Tibial artery (tissue), 4 donors: ENCODE data around the gene PAK1IP1.

ENCODE experiments used
- DNase-seq, 2 donors: peaks; one replicate each; pipeline ENCODE4 v3.0.0-alpha.2; 2019
- H3K27ac ChIP-seq, 2 donors: fragments of 200-600 bp; sonication (generic) in 1 of 2; 1 replicate in 1 of 2; 2 replicates in 1 of 2; pipeline ENCODE4 v1.5.1; 2018 to 2019; ENCODE audit warnings: mild to moderate bottlenecking in 1 of 2
- H3K27me3 ChIP-seq, 2 donors: fragments of 200-600 bp; sonication (generic) in 1 of 2; one replicate each; pipeline versions ENCODE4 v1.5.1 to v1.6.0; 2016 to 2019
- H3K36me3 ChIP-seq, 3 donors: fragments of 200-600 bp; sonication (generic) in 2 of 3; one replicate each; pipeline ENCODE4 v1.5.1; 2016 to 2019; ENCODE audit warnings: mild to moderate bottlenecking in 2 of 3
- H3K4me1 ChIP-seq, 4 donors: fragments of 200-600 bp; sonication (generic) in 2 of 4; 1 replicate in 3 of 4; 2 replicates in 1 of 4; pipeline ENCODE4 v1.5.1; 2016 to 2019
- H3K4me3 ChIP-seq, 2 donors: fragments of 200-600 bp; sonication (generic) in 1 of 2; 1 replicate in 1 of 2; 2 replicates in 1 of 2; pipeline ENCODE4 v1.5.1; 2018 to 2019; ENCODE audit warnings: mild to moderate bottlenecking in 2 of 2
- H3K9me3 ChIP-seq, 3 donors: fragments of 200-600 bp; sonication (generic) in 1 of 3; one replicate each; pipeline ENCODE4 v1.5.1; 2016 to 2019
- CTCF ChIP-seq, 2 experiments: fragments of 200-600 bp in 1 of 2; fragments of 450-650 bp in 1 of 2; IDR thresholded peaks; one replicate each; pipeline ENCODE4 v1.5.1; 2017 to 2019; ENCODE audit warnings: antibody characterized with exemption in 2 of 2, mild to moderate bottlenecking in 1 of 2, moderate library complexity in 1 of 2
- intact Hi-C: fragments of 100-400 bp; cut with DNase I; formaldehyde crosslinking; loops from one replicate; pipeline ENCODE4 v1.15.0; 2023; ENCODE audit warnings: low total_unique reads

The PAK1IP1 gene

DNA sequence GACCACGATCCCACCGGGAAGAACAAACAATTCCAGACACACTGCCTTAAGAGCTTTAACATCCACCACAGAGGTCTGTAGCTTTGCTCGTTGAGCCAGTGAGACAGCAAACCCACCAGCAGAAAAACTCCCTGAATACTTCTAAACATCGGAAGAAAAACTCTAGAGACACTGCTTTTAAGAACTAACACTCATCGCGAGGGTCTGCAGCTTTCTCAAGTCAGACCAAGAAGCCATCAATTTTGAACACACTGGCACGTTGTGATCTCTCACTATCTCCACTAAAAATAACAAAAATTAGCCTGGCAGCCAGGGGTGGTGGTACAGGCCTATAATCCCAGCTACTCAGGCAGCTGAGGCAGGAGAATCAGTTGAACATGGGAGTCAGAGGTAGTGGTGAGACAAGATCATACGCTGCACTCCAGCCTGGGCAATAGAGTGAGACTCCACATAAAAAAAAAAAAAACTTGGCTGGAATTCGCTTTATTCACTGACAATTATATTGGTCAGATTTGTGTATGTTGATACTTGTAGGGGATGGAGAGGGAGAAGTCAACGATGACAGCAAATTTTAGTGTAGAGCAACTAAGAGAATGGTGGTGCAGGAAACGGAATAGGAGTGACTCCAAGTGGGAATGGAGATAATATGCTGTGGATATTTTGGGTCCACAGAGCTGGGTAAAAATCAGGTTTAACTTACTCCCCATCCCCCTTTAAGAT is 27.2 kb downstream of the PAK1IP1 start:
- no peaks in the 10 kb centered on the region for H3K27me3 ChIP-seq
- DNase-seq = no peak
- H3K4me3 ChIP-seq = peak overlapping the region; percentile 71 to 73
- H3K4me1 ChIP-seq = peaks cover 7 to 47% (median 27%) of the 10 kb centered on the region in 4 donors
- TF ChIP-seq CTCF (IDR thresholded peaks at IDR 0.05) = no peak
- intact Hi-C loops = loop anchor here (1.0 to 2.0 kb wide), 2 partner anchors 25 to 27 kb away; partner anchors contain the start of genes C6orf52, PAK1IP1 and TMEM14B
- H3K27ac ChIP-seq = peak overlapping the region; percentile 78 to 92
- peaks cover 0 to 18% (median 6%) of the 10 kb centered on the region in 3 donors for H3K36me3 ChIP-seq
- no peaks in the 10 kb centered on the region for H3K9me3 ChIP-seq

GRCh38 chr6:10722570-10722819 is 27.7 kb downstream of the PAK1IP1 start:
- no peaks in the 10 kb centered on the region for H3K9me3 ChIP-seq
- intact Hi-C loops = loop anchor here (1.0 to 2.0 kb wide), 2 partner anchors 25 to 28 kb away; partner anchors contain the start of genes C6orf52, PAK1IP1 and TMEM14B
- no peak for DNase-seq
- peak overlapping the region; percentile 78 to 92 for H3K27ac ChIP-seq
- H3K27me3 ChIP-seq = no peaks in the 10 kb centered on the region
- peak overlapping the region; percentile 71 to 73 for H3K4me3 ChIP-seq
- H3K36me3 ChIP-seq = peaks cover 0 to 23% (median 6%) of the 10 kb centered on the region in 3 donors
- TF ChIP-seq CTCF (IDR thresholded peaks at IDR 0.05) = no peak
- H3K4me1 ChIP-seq = peaks cover 7 to 47% (median 27%) of the 10 kb centered on the region in 4 donors

DNA sequence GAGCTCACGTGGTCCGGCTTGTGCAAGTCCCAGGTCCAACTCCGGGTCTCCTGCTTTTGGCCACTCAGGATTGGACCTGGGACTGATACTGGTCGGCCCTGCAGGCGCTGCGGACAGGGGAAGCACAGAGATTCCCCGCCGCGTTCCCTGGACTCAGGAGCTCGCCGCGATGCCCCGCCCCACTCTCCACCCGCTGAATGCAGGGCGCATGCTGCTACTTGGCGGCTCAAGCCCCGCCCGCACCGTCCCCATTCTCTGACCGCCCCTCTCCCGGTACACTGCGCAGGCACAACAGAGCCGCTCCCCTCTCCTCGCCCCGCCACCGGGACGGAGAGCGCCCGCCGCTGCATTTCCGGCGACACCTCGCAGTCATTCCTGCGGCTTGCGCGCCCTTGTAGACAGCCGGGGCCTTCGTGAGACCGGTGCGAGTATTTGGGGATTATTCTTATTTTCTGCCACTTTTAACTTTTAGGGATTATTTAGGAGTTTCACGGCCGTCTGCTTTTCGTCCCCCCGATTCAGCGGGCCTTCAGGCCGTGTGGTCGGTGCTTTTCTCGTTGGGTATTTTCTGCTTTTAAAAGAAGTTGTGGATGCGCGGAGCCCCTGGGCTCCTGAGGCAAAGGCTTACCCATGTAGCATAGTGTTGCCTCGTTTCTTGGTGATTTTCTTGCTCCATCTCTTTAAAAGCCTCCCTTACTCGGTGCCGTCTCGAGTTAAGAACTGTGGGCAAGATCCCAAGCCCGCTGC is 28.2 kb downstream of the PAK1IP1 start, which contains the start of gene TMEM14C:
TMEM14C (plus strand) TSS at position 251 of the 747 bp plus-strand sequence. CDS start 1,544 bp downstream, outside the sequence.
- no peak for TF ChIP-seq CTCF (IDR thresholded peaks at IDR 0.05)
- Histone ChIP-seq H3K9me3 (no peaks in the 10 kb centered on the region), H3K4me3 (peak within 1 kb of the TSS; percentile 71 to 73), H3K4me1 (peaks cover 7 to 47% (median 27%) of the 10 kb centered on the region in 4 donors), H3K27me3 (no peaks in the 10 kb centered on the region), H3K27ac (peak within 1 kb of the TSS; percentile 78 to 92), H3K36me3 (peaks cover 0 to 28% (median 7%) of the 10 kb centered on the region in 3 donors)
- intact Hi-C loops = loop anchor here (1.0 to 2.0 kb wide), 2 partner anchors 24 to 28 kb away; partner anchors contain the start of genes C6orf52, PAK1IP1 and TMEM14B
- DNase-seq = peak; percentile 100

GRCh38 chr6:10723567-10723881 is 28.8 kb downstream of the PAK1IP1 start:
- DNase-seq = no peak
- peaks cover 7 to 47% (median 27%) of the 10 kb centered on the region in 4 donors for H3K4me1 ChIP-seq
- intact Hi-C loops = loop anchor here (2.0 kb wide), 1 partner anchor 29 kb away; the partner anchor contains the start of genes C6orf52 and PAK1IP1
- H3K9me3 ChIP-seq = no peaks in the 10 kb centered on the region
- no peak for TF ChIP-seq CTCF (IDR thresholded peaks at IDR 0.05)
- peak overlapping the region; percentile 71 to 73 for H3K4me3 ChIP-seq
- H3K27me3 ChIP-seq = no peaks in the 10 kb centered on the region
- H3K36me3 ChIP-seq = peaks cover 0 to 33% (median 12%) of the 10 kb centered on the region in 3 donors
- peak overlapping the region; percentile 78 to 92 for H3K27ac ChIP-seq

DNA sequence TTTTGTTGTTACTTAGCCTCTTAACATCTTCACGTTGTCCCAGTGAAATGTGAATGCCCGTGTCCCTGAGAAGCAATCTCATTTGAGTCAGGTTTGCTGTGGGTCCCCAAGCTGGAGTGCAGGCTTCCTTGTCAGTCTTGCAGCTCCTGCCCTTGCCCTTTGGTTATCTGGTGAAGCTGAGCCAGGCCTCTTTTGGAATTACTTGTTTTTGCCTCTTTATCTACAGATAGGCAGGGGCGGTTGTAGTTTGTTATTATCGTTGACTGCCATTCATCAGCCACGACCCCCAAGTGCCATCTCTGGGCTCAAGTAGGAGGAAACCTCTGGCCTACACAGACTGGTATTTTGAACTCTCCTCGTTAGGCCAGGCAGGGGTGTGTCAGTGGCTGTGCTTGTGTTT is 30.3 kb downstream of the PAK1IP1 start:
- H3K27me3 ChIP-seq = no peaks in the 10 kb centered on the region
- no peaks in the 10 kb centered on the region for H3K9me3 ChIP-seq
- peaks cover 7 to 42% (median 30%) of the 10 kb centered on the region in 4 donors for H3K4me1 ChIP-seq
- no peak for DNase-seq
- no peak for TF ChIP-seq CTCF (IDR thresholded peaks at IDR 0.05)
- no peak overlapping the region for H3K4me3 ChIP-seq
- peaks cover 7 to 49% (median 27%) of the 10 kb centered on the region in 3 donors for H3K36me3 ChIP-seq
- H3K27ac ChIP-seq = no peak overlapping the region
- intact Hi-C loops = no loop called here
